Chondrocyte (in vitro differentiated cells): ENCODE data around the gene UBAP2L. TPM values are rescaled to one million over a fixed set of nuclear protein-coding genes. Genes with fewer than 3 reads are reported as not detected.

ENCODE experiments used
- DNase-seq: peaks from one replicate; pipeline ENCODE4 v3.0.0; 2021; ENCODE audit warnings: mixed read lengths, low spot score
- H3K27ac Mint-ChIP-seq: one replicate; pipeline ENCODE4 v1.8.0; 2021; ENCODE audit warnings: mild to moderate bottlenecking, moderate library complexity, mixed read lengths; ENCODE audit not compliant: unreplicated experiment
- H3K27me3 Mint-ChIP-seq: 2 replicates; pipeline ENCODE4 v1.8.0; 2021; ENCODE audit warnings: low read depth, mixed read lengths
- H3K36me3 Mint-ChIP-seq: 2 replicates; pipeline ENCODE4 v1.8.0; 2021; ENCODE audit warnings: low read depth, mixed read lengths
- H3K4me1 Mint-ChIP-seq: 2 replicates; pipeline ENCODE4 v1.8.0; 2021; ENCODE audit warnings: low read depth, mild to moderate bottlenecking, mixed read lengths
- H3K4me3 Mint-ChIP-seq: one replicate; pipeline ENCODE4 v1.8.0; 2021; ENCODE audit warnings: mild to moderate bottlenecking, moderate library complexity, mixed read lengths; ENCODE audit not compliant: unreplicated experiment
- H3K9me3 Mint-ChIP-seq: 2 replicates; pipeline ENCODE4 v1.8.0; 2021; ENCODE audit warnings: low read depth, mixed read lengths
- total RNA-seq: library from RNA; stranded (reverse); gene quantifications from 3 replicates; pipeline ENCODE4 v1.2.1, GENCODE V29; 2021
- TF ChIP-seq, protein P1 (sequence below): fragments of 200-600 bp; sonication (generic); IDR thresholded peaks from 2 replicates; pipeline ENCODE4 v1.5.0; 2021; ENCODE audit warnings: antibody characterized with exemption, mild to moderate bottlenecking, moderate library complexity

The UBAP2L gene
- total RNA-seq, 1 donor from 2014 or later = 186 TPM

DNA sequence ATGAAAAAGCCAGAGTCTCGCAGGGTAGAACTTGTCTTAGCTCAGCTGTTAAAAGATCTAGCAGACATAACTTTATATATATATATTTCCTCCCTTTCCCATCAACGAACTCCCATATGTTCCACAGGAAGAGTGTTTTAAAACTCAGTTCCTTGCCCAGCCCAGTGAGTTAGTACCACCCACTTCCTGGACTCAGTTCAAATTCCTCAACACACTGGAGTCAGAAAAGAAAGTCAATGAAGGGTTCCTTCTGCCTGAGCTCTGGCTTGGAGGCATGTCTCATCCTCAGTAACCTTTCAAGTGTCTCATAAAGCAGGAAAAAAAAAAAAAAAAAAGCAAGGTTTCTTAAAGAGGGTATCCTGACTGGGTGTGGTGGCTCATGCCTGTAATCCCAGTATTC, 44.4 kb upstream of the UBAP2L start:
- peak overlapping the region; percentile 78 for H3K27ac Mint-ChIP-seq
- no peaks in the 10 kb centered on the region for H3K9me3 Mint-ChIP-seq
- no peak overlapping the region for H3K4me3 Mint-ChIP-seq
- TF ChIP-seq, protein P1, sequence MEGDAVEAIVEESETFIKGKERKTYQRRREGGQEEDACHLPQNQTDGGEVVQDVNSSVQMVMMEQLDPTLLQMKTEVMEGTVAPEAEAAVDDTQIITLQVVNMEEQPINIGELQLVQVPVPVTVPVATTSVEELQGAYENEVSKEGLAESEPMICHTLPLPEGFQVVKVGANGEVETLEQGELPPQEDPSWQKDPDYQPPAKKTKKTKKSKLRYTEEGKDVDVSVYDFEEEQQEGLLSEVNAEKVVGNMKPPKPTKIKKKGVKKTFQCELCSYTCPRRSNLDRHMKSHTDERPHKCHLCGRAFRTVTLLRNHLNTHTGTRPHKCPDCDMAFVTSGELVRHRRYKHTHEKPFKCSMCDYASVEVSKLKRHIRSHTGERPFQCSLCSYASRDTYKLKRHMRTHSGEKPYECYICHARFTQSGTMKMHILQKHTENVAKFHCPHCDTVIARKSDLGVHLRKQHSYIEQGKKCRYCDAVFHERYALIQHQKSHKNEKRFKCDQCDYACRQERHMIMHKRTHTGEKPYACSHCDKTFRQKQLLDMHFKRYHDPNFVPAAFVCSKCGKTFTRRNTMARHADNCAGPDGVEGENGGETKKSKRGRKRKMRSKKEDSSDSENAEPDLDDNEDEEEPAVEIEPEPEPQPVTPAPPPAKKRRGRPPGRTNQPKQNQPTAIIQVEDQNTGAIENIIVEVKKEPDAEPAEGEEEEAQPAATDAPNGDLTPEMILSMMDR = no peak
- DNase-seq = no peak
- H3K27me3 Mint-ChIP-seq = no peaks in the 10 kb centered on the region
- H3K36me3 Mint-ChIP-seq = peaks cover 19% of the 10 kb centered on the region
- peaks cover 63% of the 10 kb centered on the region for H3K4me1 Mint-ChIP-seq

DNA sequence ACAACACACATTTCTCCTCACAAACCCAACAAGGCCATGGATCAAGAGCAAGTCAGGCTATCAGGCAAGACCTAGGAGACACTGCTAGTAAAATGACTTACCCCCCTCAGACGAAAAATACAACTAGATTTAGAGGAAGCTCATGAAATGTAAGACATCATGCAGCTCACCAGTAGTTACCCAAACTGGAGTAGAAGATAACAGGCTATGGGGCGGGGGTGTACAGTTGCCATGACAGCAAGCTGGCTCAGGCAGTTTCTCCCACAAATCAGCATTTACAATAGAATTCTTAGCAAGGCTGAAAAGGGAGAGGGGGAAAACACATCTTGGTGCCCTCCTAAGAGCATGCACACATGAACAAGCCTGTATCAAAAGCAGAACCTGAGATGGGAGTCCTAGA, 42.7 kb upstream of the UBAP2L start:
- H3K36me3 Mint-ChIP-seq = peaks cover 6% of the 10 kb centered on the region
- TF ChIP-seq, protein P1 = no peak
- peaks cover 68% of the 10 kb centered on the region for H3K4me1 Mint-ChIP-seq
- no peaks in the 10 kb centered on the region for H3K9me3 Mint-ChIP-seq
- H3K27ac Mint-ChIP-seq = peak overlapping the region; percentile 59
- no peak for DNase-seq
- no peaks in the 10 kb centered on the region for H3K27me3 Mint-ChIP-seq
- no peak overlapping the region for H3K4me3 Mint-ChIP-seq

DNA sequence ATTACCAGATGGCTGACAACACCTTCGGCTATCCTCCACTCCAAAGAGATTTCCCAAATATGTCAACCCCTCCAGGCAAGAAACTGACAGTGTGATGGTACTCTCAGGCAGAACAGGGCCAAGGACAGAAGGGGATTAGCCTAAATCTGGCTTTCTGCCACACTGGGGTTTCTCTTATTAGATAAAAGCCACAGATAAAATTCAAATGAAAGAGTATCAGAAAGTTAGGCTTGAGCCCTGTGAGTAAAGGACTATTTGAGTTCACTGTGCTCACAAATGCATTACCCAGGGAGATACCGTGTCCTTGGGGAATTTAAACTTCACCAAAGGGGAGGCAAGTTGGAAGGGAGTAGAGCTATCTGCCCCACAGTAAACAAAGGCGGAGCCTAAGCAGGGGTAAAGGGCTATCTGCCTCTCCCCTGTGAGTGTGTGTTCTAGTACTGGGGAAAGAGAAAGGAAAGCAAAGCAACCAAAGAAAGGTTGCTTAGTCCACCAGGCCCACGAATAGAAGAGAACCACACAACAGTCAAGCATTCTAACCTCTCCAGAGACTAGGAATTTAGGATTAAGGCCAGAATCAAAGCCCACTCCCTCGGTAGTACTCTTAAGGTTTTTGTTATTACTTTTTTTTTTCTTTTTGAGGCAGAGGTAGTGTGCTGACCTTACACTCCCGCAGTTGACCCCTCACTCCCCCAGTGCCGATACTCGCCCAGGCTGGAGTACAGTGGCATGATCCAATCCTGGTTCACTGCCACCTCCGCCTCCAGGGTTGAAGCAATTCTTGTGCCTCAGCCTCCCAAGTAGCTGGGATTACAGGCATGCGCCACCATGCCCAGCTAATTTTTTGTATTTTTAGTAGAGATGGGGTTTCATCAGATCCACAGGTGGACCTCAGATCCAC, 41.6 kb upstream of the UBAP2L start:
- H3K4me3 Mint-ChIP-seq = peak overlapping the region; percentile 45
- H3K27ac Mint-ChIP-seq = peak overlapping the region; percentile 59
- H3K4me1 Mint-ChIP-seq = peaks cover 73% of the 10 kb centered on the region
- TF ChIP-seq, protein P1 = no peak
- H3K36me3 Mint-ChIP-seq = peaks cover 5% of the 10 kb centered on the region
- no peaks in the 10 kb centered on the region for H3K27me3 Mint-ChIP-seq
- no peaks in the 10 kb centered on the region for H3K9me3 Mint-ChIP-seq
- DNase-seq = no peak

DNA sequence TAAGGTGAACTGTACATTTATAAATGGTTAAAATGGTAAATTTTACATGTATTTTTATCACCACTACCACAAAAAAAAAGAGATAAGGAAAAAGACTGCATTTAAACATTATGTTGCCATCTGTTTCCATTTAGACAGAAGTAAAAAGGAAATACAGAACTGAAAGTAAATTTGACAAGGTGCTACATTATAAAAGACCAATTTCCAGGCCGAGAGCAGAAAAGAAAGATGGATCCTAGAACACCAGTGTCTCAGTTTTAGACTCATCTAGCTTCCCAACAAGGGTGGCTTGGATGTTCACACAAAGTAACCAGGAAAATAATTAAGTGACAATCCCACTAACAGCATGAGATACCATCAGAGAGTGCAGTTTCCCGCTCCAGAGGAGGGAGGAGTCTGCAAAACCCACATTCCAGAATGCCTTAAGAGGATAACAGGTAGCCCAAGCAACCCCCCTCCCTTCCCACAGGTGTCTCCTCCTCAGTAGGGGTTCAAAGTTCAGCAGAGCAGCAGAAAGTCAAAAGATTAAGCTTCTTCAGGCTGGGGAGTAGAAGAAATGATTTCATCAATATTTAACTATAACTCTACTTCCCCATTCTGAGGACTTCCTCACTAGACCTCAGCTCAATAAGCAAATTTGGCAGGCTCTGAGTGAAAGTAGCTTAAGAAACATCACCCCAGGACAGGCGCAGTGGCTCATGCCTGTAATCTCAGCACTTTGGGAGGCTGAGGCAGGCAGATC, 40.6 kb upstream of the UBAP2L start:
- peak overlapping the region; percentile 45 for H3K4me3 Mint-ChIP-seq
- H3K4me1 Mint-ChIP-seq = peaks cover 73% of the 10 kb centered on the region
- no peaks in the 10 kb centered on the region for H3K27me3 Mint-ChIP-seq
- TF ChIP-seq, protein P1 = no peak
- no peak for DNase-seq
- H3K9me3 Mint-ChIP-seq = no peaks in the 10 kb centered on the region
- peaks cover 5% of the 10 kb centered on the region for H3K36me3 Mint-ChIP-seq
- peak overlapping the region; percentile 98 for H3K27ac Mint-ChIP-seq

DNA sequence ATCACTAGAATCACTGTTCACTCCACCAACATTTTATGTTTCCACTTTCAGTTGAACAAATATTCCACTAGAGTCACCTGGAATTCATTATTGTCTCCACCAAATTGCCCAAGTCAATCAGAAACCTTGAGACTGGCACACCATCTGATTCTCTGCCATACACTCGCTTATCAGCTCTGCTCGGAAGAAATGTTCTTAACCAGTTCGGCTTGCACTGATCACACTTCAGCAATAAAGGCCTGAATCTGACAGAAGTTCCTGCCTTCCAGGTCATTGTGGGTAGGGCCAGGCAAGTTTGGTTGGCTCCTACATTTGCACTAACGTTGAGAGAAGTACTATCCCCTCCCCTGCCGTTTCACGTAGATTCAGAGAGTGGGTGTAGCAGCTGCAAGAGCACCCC, 38.8 kb upstream of the UBAP2L start:
- peaks cover 57% of the 10 kb centered on the region for H3K4me1 Mint-ChIP-seq
- peak overlapping the region; percentile 98 for H3K27ac Mint-ChIP-seq
- no peaks in the 10 kb centered on the region for H3K9me3 Mint-ChIP-seq
- no peak for DNase-seq
- no peaks in the 10 kb centered on the region for H3K27me3 Mint-ChIP-seq
- TF ChIP-seq, protein P1 = no peak
- H3K36me3 Mint-ChIP-seq = peaks cover 2% of the 10 kb centered on the region
- peak overlapping the region; percentile 100 for H3K4me3 Mint-ChIP-seq
